ENCODE data around the gene DNAJA4. TPM values are rescaled to one million over a fixed set of nuclear protein-coding genes. Genes with fewer than 3 reads are reported as not detected.

DNAJA4 gene
- total and polyA plus RNA-seq, 2 experiments from 2014 or later: 5.0 to 12.5 TPM

DNA sequence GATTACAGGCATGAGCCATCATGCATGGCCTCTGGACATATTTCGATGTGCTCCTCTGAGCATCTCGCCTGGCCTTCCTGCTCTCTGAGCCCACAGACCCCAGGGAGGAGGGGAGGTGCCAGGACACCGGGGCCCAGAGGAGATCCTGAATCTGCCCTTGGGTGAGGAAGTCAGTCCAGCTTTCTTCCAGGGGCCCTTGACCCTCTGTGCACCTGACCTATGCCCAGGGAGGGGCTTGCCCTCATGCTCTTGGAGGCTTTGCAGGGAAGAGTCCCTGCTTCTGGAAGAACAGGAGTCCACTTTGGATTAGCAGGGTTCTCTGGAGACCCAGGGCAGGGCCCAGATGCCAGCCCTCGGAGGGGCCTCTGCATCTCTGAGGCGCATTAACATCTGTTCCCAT lies 31.4 kb upstream of the DNAJA4 start:
- Histone ChIP-seq H3K9me2 (ENCODE audit: insufficient read depth) (peaks cover 6% of the 10 kb centered on the region; the same call in 1 of the 2 replicates), H3K4me2 (no peak overlapping the region), H3K27me3 (ENCODE audit: insufficient read depth) (no peaks in the 10 kb centered on the region), H3K36me3 (ENCODE audit: insufficient read depth) (no peaks in the 10 kb centered on the region), H3K27ac (ENCODE audit: low read depth) (no peak overlapping the region), H4K20me1 (replicated peaks; ENCODE audit: insufficient read depth) (no peaks in the 10 kb centered on the region), H3K4me3 (no peak overlapping the region), H3K4me1 (ENCODE audit: insufficient read depth) (peaks cover 25% of the 10 kb centered on the region), H2AFZ (no peak overlapping the region), H3F3A (replicated peaks; ENCODE audit: low read depth) (peaks cover 5% of the 10 kb centered on the region; the same call in 1 of the 2 replicates), H3K79me2 (replicated peaks; ENCODE audit: insufficient read depth) (no peaks in the 10 kb centered on the region)
- Mint-ChIP-seq H3K9me3 (no peaks in the 10 kb centered on the region), H3K4me1 (peaks cover 25% of the 10 kb centered on the region), H3K4me3 (no peak overlapping the region), H3K36me3 (ENCODE audit: low read depth) (no peaks in the 10 kb centered on the region), H3K27me3 (ENCODE audit: insufficient read depth, low read depth, poor library complexity) (peaks cover 12% of the 10 kb centered on the region), H3K27ac (no peak overlapping the region)
- ATAC-seq: no peak
- DNase-seq (ENCODE audit: low spot score): no peak
- TF ChIP-seq JUNB (IDR thresholded peaks at IDR 0.05; ENCODE audit: unreplicated experiment): no peak
- TF ChIP-seq, protein P1, sequence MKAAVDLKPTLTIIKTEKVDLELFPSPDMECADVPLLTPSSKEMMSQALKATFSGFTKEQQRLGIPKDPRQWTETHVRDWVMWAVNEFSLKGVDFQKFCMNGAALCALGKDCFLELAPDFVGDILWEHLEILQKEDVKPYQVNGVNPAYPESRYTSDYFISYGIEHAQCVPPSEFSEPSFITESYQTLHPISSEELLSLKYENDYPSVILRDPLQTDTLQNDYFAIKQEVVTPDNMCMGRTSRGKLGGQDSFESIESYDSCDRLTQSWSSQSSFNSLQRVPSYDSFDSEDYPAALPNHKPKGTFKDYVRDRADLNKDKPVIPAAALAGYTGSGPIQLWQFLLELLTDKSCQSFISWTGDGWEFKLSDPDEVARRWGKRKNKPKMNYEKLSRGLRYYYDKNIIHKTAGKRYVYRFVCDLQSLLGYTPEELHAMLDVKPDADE (IDR thresholded peaks at IDR 0.05): no peak
- TF ChIP-seq STAT1 (IDR thresholded peaks at IDR 0.05; ENCODE audit: unreplicated experiment): no peak
- no peak for TF ChIP-seq ZNF114 (CRISPR knock-in tag; IDR thresholded peaks at IDR 0.05)
- TF ChIP-seq, protein P2, sequence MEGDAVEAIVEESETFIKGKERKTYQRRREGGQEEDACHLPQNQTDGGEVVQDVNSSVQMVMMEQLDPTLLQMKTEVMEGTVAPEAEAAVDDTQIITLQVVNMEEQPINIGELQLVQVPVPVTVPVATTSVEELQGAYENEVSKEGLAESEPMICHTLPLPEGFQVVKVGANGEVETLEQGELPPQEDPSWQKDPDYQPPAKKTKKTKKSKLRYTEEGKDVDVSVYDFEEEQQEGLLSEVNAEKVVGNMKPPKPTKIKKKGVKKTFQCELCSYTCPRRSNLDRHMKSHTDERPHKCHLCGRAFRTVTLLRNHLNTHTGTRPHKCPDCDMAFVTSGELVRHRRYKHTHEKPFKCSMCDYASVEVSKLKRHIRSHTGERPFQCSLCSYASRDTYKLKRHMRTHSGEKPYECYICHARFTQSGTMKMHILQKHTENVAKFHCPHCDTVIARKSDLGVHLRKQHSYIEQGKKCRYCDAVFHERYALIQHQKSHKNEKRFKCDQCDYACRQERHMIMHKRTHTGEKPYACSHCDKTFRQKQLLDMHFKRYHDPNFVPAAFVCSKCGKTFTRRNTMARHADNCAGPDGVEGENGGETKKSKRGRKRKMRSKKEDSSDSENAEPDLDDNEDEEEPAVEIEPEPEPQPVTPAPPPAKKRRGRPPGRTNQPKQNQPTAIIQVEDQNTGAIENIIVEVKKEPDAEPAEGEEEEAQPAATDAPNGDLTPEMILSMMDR (conservative IDR thresholded peaks at IDR 0.05; ENCODE audit: low read depth in 2 of 2): no peak
- TF ChIP-seq, protein P3, sequence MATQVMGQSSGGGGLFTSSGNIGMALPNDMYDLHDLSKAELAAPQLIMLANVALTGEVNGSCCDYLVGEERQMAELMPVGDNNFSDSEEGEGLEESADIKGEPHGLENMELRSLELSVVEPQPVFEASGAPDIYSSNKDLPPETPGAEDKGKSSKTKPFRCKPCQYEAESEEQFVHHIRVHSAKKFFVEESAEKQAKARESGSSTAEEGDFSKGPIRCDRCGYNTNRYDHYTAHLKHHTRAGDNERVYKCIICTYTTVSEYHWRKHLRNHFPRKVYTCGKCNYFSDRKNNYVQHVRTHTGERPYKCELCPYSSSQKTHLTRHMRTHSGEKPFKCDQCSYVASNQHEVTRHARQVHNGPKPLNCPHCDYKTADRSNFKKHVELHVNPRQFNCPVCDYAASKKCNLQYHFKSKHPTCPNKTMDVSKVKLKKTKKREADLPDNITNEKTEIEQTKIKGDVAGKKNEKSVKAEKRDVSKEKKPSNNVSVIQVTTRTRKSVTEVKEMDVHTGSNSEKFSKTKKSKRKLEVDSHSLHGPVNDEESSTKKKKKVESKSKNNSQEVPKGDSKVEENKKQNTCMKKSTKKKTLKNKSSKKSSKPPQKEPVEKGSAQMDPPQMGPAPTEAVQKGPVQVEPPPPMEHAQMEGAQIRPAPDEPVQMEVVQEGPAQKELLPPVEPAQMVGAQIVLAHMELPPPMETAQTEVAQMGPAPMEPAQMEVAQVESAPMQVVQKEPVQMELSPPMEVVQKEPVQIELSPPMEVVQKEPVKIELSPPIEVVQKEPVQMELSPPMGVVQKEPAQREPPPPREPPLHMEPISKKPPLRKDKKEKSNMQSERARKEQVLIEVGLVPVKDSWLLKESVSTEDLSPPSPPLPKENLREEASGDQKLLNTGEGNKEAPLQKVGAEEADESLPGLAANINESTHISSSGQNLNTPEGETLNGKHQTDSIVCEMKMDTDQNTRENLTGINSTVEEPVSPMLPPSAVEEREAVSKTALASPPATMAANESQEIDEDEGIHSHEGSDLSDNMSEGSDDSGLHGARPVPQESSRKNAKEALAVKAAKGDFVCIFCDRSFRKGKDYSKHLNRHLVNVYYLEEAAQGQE (IDR thresholded peaks at IDR 0.05; ENCODE audit: unreplicated experiment): no peak
- no peak for TF ChIP-seq POLR2AphosphoS5 (IDR thresholded peaks at IDR 0.05; ENCODE audit: low read depth)
- TF ChIP-seq NANOG (IDR thresholded peaks at IDR 0.05; ENCODE audit: borderline replicate concordance): no peak
- TF ChIP-seq, protein P4, sequence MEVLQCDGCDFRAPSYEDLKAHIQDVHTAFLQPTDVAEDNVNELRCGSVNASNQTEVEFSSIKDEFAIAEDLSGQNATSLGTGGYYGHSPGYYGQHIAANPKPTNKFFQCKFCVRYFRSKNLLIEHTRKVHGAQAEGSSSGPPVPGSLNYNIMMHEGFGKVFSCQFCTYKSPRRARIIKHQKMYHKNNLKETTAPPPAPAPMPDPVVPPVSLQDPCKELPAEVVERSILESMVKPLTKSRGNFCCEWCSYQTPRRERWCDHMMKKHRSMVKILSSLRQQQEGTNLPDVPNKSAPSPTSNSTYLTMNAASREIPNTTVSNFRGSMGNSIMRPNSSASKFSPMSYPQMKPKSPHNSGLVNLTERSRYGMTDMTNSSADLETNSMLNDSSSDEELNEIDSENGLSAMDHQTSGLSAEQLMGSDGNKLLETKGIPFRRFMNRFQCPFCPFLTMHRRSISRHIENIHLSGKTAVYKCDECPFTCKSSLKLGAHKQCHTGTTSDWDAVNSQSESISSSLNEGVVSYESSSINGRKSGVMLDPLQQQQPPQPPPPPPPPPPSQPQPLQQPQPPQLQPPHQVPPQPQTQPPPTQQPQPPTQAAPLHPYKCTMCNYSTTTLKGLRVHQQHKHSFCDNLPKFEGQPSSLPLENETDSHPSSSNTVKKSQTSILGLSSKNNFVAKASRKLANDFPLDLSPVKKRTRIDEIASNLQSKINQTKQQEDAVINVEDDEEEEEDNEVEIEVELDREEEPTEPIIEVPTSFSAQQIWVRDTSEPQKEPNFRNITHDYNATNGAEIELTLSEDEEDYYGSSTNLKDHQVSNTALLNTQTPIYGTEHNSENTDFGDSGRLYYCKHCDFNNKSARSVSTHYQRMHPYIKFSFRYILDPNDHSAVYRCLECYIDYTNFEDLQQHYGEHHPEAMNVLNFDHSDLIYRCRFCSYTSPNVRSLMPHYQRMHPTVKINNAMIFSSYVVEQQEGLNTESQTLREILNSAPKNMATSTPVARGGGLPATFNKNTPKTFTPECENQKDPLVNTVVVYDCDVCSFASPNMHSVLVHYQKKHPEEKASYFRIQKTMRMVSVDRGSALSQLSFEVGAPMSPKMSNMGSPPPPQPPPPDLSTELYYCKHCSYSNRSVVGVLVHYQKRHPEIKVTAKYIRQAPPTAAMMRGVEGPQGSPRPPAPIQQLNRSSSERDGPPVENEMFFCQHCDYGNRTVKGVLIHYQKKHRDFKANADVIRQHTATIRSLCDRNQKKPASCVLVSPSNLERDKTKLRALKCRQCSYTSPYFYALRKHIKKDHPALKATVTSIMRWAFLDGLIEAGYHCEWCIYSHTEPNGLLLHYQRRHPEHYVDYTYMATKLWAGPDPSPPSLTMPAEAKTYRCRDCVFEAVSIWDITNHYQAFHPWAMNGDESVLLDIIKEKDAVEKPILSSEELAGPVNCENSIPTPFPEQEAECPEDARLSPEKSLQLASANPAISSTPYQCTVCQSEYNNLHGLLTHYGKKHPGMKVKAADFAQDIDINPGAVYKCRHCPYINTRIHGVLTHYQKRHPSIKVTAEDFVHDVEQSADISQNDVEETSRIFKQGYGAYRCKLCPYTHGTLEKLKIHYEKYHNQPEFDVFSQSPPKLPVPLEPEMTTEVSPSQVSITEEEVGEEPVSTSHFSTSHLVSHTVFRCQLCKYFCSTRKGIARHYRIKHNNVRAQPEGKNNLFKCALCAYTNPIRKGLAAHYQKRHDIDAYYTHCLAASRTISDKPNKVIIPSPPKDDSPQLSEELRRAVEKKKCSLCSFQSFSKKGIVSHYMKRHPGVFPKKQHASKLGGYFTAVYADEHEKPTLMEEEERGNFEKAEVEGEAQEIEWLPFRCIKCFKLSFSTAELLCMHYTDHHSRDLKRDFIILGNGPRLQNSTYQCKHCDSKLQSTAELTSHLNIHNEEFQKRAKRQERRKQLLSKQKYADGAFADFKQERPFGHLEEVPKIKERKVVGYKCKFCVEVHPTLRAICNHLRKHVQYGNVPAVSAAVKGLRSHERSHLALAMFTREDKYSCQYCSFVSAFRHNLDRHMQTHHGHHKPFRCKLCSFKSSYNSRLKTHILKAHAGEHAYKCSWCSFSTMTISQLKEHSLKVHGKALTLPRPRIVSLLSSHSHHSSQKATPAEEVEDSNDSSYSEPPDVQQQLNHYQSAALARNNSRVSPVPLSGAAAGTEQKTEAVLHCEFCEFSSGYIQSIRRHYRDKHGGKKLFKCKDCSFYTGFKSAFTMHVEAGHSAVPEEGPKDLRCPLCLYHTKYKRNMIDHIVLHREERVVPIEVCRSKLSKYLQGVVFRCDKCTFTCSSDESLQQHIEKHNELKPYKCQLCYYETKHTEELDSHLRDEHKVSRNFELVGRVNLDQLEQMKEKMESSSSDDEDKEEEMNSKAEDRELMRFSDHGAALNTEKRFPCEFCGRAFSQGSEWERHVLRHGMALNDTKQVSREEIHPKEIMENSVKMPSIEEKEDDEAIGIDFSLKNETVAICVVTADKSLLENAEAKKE (CRISPR knock-in tag; IDR thresholded peaks at IDR 0.05): no peak
- TF ChIP-seq EZH2phosphoT487 (IDR thresholded peaks at IDR 0.05; ENCODE audit: unreplicated experiment): no peak
- no peak for TF ChIP-seq EZH2 (IDR thresholded peaks at IDR 0.05; ENCODE audit: low read depth, unreplicated experiment)
- no peak for TF ChIP-seq CREB1 (CRISPR knock-in tag; IDR thresholded peaks at IDR 0.05; ENCODE audit: low read depth)
- TF ChIP-seq ZNF331 (CRISPR knock-in tag; IDR thresholded peaks at IDR 0.05; ENCODE audit: low read depth): no peak
